ENCODE measurements around the gene ZBTB38.

- TF ChIP-seq CTCF (IDR thresholded peaks at IDR 0.05; ENCODE audit: extremely low read depth in 1 of 2, insufficient read depth in 1 of 2, low read depth in 1 of 2, low read length in 2 of 2) (no peak), EZH2 (IDR thresholded peaks at IDR 0.05; ENCODE audit: borderline replicate concordance, low read depth, low read length, severe bottlenecking) (no peak), MYC (IDR thresholded peaks at IDR 0.05; ENCODE audit: low read depth, low read length) (no peak)
Measured at GRCh38 chr3:141353652-141354495, 14.4 kb upstream of the ZBTB38 start.

All from endothelial cell of umbilical vein (primary cell).